GM12878 (cell line): ENCODE data around the gene HYCC1.

Experiments used
- NFIC ChIP-seq: IDR thresholded peaks from 2 replicates; pipeline ENCODE4 v1.6.1; 2012; ENCODE audit warnings: low read depth, mild to moderate bottlenecking, inconsistent platforms, low read length, moderate library complexity
- TF ChIP-seq, protein P1 (sequence below): IDR thresholded peaks from 2 replicates; pipeline ENCODE4 v1.6.1; 2012; ENCODE audit warnings: low read depth, low read length, improper control_type of control experiment

DNA sequence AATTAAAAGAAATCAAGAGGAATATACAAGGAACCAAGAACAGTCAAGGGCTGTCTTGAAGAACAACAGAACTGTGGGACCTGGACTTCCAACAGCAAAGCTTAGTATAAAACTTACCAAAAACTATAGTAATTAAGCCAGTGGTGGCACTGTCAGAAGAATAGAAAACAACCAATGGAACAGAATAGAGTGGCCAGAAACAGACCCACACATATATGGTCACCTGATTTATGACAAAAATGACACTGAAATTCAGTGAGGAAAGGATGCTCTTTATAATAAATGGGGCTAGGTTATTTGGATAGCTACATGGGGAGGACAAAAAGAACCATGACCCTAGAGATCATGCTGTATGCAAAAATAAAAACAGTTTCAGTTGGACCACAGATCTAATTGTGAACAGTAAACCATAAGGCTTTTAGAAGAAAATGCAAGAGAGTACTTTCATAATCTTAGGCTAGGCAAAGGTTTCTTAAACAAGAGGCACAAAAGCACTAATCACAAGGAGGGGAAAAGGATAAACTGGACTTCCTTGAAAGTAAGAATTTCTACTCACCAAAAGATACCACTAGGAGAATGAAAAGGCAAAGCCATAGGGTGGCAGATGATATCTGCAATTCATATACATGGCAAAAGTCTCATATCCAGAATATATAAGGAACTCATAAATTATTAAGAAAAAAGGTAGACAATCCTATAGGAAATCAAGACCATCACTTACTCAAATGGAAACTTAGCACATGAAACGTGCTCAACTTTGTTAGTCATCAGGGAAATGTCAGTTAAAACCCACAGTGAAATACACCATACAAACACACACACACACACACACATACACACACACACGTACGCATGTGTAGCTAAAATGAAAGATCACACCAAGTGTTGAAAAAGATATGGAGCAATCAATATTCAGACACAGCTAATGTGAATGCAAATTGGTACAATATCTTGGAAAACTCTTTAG is 20.8 kb downstream of the HYCC1 start:
- peak; percentile 74; the same call in 1 of the 2 replicates for TF ChIP-seq NFIC
- TF ChIP-seq, protein P1, sequence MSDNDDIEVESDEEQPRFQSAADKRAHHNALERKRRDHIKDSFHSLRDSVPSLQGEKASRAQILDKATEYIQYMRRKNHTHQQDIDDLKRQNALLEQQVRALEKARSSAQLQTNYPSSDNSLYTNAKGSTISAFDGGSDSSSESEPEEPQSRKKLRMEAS, result no peak
